M059J (cell line): ENCODE measurements around the gene CRACR2B. TPM values are rescaled to one million over a fixed set of nuclear protein-coding genes. Genes with fewer than 3 reads are reported as not detected.

ENCODE experiments used
- DNase-seq: peaks from one replicate; pipeline ENCODE4 v3.0.0-alpha.2; 2012; ENCODE audit warnings: low read depth
- total RNA-seq: library from RNA; depleted of rRNA; stranded (reverse); fragments of >200 nt; shearing (Covaris generic); gene quantifications from 2 replicates; pipeline ENCODE4 v1.2.3, GENCODE V29; 2014

The CRACR2B gene
- total RNA-seq, 1 experiment from 2014 or later, result 9.6 TPM

DNA sequence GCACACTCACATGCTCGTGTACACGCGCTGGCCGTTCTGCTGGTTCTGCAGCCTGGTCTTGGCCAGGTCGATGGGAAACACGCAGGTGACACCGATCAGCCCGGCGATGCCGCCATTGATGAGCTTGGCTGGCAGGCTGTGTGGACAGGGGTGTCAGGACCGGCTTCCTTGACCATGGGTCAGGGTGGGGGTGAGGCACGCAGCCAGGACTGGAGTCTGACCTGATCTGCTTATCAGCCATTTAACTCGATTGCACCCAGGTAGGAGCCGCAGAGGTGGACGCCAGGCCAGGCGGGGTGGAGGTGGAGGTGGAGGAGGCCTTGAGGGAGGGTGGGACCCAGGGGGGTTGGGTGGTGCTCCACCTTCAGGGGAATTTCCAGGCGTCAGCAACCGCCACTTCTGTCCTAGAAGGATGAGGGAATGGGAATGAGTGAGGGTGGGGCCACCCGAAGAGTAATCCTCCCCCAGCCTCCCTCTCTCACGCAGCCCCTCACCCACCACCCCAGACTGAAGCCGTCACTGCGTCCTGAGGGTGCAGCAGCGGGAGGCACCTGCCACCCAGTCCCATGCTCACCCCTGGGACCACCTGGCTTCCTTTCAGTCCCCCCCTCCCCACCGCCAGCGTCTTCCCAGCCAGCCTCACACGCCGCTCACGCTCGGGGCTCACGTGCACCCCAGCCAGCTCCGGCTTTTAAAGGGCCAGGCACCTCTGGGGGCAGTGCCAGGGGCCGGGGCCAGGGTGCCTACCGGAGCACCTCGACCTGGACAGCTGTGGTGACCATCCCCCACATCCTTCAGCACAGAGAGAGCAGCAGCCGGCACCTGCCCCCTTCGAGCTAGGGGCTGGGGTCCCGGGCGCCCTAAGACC is 32.7 kb upstream of the CRACR2B start:
- DNase-seq, result no peak

DNA sequence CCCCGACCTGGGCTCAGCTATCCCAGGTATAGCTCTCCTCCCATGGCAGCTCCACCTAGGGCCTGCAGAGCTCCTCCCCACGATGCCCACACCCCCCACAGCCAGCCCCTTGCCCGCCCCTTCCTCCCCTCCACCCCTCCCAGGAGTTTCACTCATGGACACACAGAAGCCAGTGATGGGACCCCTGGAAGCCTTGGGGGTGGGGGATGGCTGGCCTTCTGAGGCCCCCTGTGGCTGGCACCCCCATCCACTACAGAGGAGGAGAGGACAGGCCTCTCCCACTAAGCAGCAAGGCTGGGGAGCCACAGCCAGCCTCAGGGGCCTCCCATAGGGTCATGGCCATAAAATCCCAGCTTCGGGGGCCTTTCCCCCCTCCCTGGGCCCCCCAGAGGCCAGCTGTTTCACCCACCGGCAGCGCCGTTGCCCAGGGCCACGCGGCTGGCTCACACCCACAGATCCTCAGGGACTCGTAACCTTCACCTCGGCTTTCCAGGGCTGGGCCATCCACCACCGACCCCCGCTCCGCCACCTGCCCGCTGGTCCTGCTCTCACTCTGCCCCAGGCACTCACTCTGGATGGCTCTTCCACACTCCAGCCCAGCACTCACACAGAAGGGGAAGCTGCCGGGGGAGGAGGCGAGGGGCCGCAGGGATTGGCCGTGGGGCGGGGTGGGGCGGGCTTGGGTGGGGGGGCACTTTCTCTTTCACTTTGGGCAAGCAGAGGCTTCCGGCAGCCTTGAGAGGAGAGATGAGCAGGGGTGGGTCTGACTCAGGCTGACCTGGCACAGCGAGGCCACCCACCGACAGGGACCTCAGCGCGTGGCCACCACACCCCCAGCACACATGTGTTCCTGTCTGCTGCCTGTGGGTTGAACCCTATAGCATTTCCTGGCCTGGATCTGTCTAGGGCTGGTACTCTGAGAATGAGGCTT is 31.8 kb upstream of the CRACR2B start:
- peak; percentile 90 for DNase-seq

DNA sequence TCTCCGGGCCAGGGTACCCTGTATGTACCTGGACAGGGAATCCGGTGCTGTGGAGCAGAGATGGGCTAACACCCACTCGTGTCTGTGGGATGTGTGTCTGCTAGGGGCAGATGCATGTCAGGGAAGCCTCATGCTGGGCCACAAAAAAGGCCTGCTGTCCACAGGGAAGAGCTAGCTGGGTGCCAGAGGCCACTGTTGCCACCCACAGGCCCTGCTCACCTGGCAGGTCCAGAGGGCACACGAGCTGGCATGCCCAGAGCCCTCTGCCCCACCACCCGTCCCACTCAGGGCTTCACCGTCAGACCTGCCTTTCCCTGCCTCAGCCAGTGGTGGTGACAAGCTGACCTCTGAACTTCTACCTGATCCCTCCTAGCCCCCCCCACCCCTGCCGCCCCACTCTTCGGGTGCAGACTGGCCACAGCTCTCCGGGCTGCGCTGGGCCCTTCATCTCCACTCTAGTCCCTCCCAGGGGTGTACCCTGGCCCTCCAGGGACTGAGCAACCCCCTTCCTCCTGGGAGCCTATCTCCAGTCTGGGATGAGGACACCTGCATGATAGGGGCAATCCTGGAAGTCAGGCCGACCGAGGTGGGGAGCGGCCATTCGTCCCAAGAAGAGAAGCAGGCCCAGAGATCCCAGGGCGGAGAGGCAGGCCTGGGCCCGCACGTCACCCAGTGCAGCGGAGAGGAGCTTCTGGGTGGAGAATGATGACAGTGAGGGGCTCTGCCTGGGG is 31.0 kb upstream of the CRACR2B start:
- no peak for DNase-seq

DNA sequence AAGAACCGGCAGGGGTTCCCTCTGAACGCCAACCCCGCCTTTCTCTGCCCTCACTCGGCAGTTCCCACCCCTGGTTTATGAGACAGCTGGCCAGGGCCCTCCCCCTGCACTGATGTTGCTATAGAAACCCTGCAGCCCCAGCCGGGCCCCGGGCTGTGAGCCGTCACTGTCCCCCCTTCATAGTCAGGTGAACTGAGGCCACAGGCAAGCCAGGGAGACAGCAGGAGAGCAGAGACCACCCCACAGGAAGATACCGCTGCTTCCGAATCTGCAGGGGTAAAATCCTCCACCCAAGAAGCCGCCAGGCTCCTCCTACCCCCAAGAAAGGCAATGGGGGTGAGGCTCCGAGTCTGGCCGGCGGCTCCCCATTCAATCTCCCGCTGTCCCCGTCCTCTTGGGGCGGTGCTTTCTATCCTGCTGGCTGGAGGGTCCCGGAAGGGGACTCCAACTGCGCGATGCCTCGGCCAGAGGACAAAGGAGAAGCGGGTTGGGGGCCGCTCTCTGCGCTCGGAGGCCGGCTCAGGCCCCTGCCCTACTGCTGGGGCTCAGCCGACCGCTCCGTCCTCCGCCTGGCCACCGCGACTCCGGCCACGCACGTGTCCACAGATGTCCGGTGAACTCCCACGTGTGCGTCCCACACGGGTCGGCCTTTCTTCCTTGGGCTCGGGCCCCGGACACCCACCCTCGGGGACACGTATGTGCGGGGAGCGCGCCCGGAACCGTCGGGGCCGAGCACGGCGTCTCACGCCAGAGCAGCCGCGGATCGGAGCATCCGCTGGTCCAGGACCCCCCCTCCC is 30.2 kb upstream of the CRACR2B start:
- peak; percentile 80 for DNase-seq

DNA sequence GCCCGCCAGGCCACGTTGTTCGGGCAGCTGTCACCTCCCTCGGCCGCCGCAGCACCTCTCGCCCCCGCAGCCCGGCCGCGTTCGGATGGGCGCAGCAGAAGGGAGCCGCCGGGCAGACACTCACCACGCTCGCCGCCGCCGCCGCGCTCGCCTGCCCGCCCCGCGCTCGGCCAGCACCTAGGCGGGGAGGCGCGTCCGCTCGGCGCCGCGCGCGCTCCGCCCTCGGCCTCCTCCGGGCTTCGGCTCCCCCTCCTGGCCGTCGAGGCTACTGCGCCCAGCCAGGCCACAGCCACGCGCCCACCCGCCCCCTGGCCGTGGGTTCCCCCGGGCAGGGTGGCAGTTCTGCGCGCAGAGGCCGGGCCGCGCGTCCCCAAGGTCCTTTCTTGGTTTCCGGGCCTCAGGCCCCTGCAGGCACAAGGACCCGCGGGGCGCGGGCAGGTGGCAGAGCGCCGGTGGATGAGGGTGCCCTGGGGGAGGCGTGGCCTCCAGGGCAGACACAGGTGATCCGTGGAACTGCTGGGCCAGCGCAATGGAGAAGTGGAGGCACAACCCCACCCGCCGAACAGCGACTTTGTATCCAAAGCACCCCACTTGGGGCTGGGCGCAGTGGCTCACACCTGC is 29.5 kb upstream of the CRACR2B start, which contains the start of gene SLC25A22:
TSS of gene SLC25A22 (minus strand) at position 189 of the 621 bp plus-strand sequence. CDS start 3,275 bp downstream, outside the sequence.
- peak; percentile 72 for DNase-seq

DNA sequence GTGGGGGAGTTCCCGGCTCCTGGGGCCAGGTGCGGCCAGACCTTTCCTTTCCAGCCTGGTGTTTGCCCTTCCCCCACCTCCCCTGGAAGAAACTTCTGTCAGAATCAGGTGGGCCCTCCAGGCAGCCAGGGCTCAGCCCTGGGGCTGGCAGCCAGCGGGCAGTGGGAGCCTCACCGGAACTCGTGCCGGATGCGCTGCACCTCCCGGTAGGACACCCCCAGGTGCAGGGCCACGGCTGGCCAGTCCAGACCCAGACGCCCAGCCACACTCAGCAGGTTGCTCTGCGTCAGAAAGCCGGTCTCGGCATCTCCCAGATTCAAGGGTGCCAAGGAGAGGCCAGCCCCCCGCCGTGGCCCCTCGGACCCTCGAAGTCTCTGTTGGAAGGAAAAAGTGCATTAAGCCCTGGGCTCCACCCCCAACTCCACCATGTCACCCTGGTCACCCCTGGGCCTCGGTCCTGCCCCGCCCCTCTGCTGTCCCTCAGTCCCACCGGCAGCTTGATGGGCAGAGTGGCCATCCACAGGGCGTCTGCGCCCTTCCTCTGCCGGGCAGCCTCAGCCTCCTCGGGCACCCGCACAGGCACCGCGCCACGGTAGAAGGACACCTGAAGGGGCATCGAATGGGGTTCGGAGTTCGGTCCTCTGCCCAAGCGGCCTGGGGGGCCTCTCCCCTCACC is 27.9 kb upstream of the CRACR2B start:
- DNase-seq, result no peak

DNA sequence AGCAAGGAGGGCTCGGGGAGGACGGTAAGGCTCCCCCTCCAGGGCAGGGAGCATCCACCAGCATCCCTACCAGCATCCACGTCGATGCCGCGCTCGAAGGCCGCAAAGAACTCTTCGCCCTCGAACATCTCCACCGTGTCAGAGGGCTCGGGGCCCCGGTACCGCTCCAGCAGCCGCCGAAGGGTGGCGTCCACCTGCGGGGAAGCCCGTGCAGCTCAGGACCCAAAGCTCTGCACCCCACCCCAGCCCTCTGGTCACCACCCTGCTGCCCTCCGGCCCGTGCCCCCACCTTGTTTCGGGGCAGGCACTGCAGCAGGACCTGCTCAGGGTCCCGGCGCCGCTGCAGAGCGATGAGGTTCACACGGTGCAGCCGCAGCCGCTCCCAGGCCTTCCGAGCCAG is 27.2 kb upstream of the CRACR2B start:
- DNase-seq, result no peak

DNA sequence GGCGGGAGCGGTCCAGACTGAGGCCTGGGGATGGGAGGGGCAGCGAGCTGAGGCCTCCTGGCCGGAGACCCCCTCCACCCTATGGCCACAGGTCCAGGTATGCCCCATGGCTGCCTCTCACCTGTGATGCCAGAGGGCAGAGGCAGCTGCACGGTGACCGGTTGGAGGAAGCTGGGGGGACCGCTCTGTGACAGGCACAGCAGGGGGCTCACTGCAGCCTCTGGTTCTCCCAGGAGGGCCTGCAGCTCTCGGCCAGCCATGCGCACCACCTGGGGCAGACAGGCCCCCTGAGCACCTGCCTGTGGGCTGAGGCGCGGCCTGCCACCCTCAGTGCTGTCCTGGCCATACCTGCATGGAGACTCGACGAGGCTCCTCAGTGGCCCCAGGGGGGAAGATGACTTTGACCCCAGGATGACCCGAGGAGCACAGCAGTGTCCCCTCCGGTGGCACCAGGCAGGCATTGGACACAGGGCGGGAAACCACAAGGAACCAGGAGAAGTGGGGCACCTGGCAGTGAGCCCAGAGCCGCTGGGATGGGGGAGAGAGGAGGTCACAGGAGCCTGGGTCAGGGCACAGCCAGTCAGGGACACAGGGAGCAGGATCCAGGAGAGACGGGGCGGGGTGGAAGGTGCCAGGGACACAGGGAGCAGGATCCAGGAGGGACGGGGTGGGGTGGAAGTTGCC is 26.5 kb upstream of the CRACR2B start:
- no peak for DNase-seq

DNA sequence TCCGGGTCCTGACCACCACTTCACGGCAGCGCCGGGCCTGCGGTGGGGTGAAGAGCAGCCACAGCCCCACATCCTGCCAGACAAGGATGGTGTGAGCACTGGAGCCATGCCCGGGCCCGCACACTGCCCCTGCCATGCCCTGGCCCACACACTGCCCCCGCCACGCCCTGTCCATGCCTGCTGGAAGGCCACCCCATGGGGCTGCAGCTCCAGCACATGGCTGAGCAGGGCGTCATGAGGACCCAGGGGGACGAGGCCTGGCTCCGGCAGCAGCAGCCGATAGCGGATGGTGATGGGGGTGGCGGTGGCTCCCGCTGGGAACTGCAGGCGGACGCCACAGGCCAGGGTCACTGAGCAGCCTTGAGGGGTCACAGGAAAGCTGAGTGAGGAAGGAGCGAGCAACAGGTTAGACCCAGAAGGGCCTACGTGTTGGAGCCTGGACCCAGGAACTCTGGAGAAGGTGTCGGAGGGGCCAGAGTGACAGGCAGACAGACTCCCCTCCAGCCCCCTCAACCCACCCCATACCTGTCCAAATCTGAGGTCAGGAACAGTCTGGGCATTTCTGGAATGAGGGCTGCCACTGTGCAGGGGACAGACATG is 25.6 kb upstream of the CRACR2B start:
- DNase-seq, result no peak

DNA sequence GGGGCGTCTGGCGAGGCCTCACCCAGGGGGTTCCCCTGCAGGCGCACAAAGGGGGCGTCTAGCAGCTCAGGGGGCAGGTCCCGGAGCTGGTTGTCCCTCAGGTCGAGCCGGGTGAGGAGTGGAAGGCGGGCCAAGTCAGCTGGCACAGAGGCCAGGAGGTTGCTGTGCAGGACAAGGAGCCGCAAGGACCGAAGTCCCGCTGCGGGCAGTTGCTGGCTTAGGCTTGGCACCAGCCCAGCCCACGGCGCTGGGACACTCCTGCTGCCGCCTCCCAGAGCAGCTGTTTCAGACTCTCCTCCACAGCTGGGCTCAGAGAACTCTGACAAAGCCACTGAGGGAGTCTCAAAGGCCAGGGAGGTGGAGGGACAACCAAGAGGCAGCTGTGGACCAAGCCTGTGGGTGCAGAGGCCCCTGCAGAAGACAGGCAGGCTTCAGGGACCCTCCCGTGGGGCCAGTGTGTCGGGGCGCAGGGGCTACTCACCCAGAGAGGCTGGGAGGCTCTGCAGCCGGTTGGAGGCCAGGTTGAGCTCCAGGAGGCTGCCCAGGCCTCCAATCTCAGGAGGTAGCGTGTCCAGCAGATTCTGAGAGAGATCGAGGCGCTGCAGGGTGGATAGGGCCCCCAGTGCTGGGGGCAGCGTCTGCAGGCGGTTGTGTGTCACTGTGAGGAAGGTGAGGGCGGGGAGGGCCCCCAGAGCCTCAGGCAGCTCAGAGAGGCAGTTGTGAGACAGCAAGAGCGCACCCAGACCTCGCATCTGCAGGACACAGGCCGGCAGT is 24.8 kb upstream of the CRACR2B start:
- no peak for DNase-seq

DNA sequence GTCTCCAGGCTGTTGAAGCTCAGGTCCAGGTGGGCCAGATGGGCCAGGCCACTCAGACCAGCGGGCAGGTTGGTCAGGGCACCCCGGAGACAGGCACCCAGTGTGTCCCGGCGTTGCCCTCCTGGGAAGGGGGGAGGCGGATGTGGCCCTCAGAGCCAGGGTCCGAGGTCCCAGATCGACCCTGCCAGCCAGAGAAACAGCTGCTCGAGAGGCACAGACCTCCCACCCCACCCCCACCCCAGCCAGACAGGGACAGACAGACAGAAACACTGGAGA is 24.3 kb upstream of the CRACR2B start:
- no peak for DNase-seq

DNA sequence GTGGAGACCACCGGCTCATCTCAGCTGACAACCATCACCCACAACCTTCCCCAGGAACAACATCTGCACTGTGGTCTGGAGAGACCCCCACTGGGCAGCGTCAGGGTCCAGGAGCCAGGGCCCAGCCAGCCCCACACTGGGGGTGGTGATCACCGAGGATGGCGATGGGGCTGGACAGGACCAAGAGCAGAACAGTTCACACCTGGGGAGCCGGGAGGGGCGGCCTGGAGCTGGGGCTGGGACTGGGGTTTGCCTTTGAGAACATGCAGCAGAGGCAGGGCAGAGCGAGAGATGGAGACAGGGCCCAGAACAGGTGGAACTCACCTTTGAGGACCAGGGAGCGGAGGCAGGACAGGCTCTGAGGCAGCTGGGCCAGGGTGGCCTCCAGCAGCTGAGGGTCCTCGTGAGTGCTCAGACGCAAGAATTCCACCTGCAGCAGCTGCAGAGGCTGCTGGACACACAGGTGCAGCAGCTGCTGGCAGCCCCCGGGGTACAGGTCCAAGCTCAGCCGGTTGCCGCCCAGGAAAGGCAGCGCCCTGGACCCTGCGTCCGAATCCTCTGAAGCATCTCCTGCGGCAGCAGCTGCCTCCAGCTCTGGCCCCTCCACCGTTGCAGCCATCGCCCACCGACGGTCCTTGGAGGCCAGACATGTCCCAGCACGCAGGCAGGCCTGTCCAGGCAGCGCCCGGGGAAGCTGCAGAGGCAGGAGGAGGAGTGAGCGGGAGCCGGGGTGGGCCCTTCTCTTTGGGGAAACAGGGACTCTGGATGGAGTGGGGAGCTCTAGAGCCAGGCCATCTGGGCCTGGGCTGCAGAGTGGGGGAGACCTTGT is 23.7 kb upstream of the CRACR2B start:
- DNase-seq, result no peak

DNA sequence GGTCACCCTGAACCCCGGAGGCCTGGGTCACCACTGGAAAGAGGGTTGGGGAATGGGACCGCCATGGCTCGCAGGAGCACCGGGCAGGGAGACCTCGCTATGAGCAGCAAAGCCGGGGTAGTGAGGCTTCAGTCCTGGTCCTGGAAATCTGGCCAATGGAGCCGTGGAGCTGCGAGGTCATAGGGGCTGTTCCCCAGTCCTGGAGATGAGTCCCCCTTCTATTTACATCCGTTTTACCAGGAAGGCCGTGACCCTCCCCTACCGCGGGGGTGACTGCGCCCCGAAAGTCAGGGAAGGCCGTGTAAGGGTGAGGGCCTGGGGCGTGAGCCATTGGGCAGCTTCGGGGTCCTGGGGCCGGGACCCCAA is 23.1 kb upstream of the CRACR2B start:
- no peak for DNase-seq

DNA sequence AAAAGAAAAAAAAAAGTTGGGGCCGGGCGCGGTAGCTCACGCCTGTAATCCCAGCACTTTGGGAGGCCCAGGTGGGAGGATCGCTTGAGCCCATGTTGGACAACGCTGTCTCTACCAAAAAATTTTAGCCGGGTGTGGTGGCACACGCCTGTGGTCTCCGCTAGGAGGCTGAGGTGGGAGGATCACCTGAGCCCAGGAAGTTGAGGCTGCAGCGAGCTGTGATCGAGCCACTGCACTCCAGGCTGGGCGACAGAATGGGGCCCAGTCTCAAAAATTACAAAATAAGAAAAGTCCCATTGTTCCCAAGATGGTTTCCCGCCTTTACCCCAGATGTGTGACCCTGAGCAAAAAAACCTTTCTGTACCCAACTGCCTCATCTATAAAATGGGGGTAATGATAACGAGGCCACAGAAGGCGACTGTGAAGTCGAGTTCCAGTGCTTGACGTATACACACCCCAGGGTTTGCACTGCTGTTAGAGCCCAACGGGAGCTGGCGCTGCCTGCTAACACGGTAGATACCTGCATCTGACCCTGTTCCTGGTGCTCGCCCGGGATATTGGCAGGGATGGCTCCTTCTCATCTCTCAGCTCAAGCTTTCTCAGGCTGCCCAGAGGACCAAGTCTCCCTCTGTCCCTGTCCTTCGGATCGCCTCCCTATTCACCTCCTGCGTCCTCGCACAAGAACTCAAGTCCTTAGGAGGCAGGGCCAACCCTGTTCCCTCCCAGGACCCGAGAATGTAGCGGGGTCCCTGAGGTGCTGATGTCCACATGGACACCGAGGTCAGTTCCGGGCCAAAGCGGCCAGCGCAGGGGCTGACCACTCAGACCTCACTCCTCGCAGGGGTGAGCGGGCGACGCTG is 19.1 kb upstream of the CRACR2B start:
- DNase-seq, result peak; percentile 83

DNA sequence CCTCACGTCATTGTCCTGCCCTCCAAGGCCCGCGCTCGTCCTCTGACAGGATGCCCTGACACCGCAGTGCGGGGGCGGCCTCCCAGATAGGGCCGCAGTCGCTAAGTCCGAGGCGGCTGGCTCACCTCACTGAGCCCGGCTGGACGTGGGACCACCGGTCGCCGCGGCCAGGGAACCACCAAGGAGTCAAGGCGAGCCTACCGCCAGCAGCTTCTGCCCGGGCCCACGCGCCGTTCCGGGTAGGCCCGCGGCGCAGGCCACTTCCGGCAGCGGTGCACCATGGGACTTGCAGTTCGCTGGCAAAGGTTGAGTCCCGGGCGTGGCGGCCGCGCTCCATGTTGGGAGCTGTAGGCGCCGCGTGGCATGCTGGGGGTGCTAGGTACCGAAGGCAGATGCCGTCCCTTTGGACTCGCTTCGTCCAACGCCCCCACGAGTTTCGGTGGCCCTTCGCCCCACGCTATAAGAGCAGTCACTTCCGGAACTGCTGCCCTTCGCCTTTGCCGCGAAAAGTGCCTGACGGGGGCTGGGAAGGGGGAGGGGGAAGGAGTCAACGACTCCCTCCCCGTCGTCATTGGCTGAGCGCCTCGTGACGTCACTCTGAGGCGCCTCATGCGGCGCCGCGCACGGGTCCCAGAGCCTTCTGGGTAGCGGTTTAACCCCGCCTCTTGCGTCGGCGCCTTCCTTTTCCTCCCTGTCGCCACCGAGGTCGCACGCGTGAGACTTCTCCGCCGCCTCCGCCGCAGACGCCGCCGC is 18.3 kb upstream of the CRACR2B start, which contains the start of gene RPLP2:
TSS of gene RPLP2 (plus strand) at position 681 of the 753 bp plus-strand sequence. CDS start 268 bp downstream, outside the sequence.
- peak; percentile 96 for DNase-seq
